Kidney (tissue), 14 donors: ENCODE measurements around the gene PRDM16. TPM values are rescaled to one million over a fixed set of nuclear protein-coding genes. Genes with fewer than 3 reads are reported as not detected.
A peak's percentile ranks its signal among the peaks of the same experiment; 100 is the strongest.

ENCODE experiments used
- DNase-seq, 5 donors: peaks; one replicate each; pipeline ENCODE4 v3.0.0-alpha.2; 2013 to 2020
- FAIRE-seq: peaks from 2 replicates; lab custom pipeline; 2012; peaks lifted over from hg19 to GRCh38; lab: Jason Lieb, UNC
- H3K27ac ChIP-seq, 2 donors: one replicate each; pipeline ENCODE4 v1.7.0; 2013; ENCODE audit warnings: low read depth in 2 of 2, low read length in 2 of 2, inconsistent platforms in 1 of 2
- H3K27me3 ChIP-seq: one replicate; pipeline ENCODE4 v1.7.1; 2013; ENCODE audit warnings: low read length, inconsistent platforms; ENCODE audit not compliant: control insufficient read depth, insufficient read depth
- H3K36me3 ChIP-seq, 3 donors: one replicate each; pipeline versions ENCODE4 v1.7.0 to v1.7.1; 2013; ENCODE audit warnings: low read length in 3 of 3, control low read depth in 1 of 3, inconsistent platforms in 1 of 3; ENCODE audit not compliant: insufficient read depth in 3 of 3, control insufficient read depth in 2 of 3
- H3K4me1 ChIP-seq, 3 donors: one replicate each; pipeline versions ENCODE4 v1.7.0 to v1.7.1; 2013; ENCODE audit warnings: low read length in 3 of 3, inconsistent platforms in 1 of 3, low read depth in 1 of 3; ENCODE audit not compliant: control insufficient read depth in 2 of 3, insufficient read depth in 2 of 3
- H3K4me3 ChIP-seq, 3 donors: one replicate each; pipeline versions ENCODE4 v1.7.0 to v1.8.1; 2013; ENCODE audit warnings: low read length in 3 of 3, control low read depth in 1 of 3, inconsistent platforms in 1 of 3
- H3K9ac ChIP-seq, 3 donors: one replicate each; pipeline versions ENCODE4 v1.7.0 to v1.7.1; 2013; ENCODE audit warnings: low read length in 3 of 3, control low read depth in 1 of 3, inconsistent platforms in 1 of 3
- H3K9me3 ChIP-seq, 3 donors: one replicate each; pipeline versions ENCODE4 v1.7.0 to v1.7.1; 2013; ENCODE audit warnings: low read length in 3 of 3, control low read depth in 1 of 3, inconsistent platforms in 1 of 3; ENCODE audit not compliant: control insufficient read depth in 2 of 3, insufficient read depth in 1 of 3
- intact Hi-C: fragments of 100-400 bp; cut with DNase I; formaldehyde crosslinking; loops from one replicate; pipeline ENCODE4 v1.11.1; 2022
- polyA plus RNA-seq: library from polyadenylated mRNA; stranded (reverse); fragments of 350-450 nt; fragmentation: Illumina TruSeq; extraction: RNeasy Lipid Tissue Mini Kit (QIAGEN cat#74804); gene quantifications from one replicate; pipeline ENCODE4 v1.2.3, GENCODE V29; 2014; ENCODE audit warnings: low read depth, low replicate concordance; ENCODE audit not compliant: insufficient read depth
- total RNA-seq: library from RNA; stranded (reverse); fragmentation: NEBNext Ultra II Directional; extraction: Animal tissue kit (Norgen Biotek cat#: 25700); gene quantifications from one replicate; pipeline ENCODE4 v1.2.1, GENCODE V29; 2021
- TF ChIP-seq, protein P1 (sequence below): IDR thresholded peaks from 3 replicates; pipeline ENCODE4 v1.5.1; 2012; ENCODE audit warnings: mild to moderate bottlenecking, moderate library complexity, borderline replicate concordance; ENCODE audit not compliant: insufficient read depth; ENCODE audit errors: extremely low read depth
- donor health status: control.
- donor health status: control.
- donor health status: control.
- donor health status: control.
- donor health status: control.
- donor health status: DM: yes; HTN: yes; CAD: no.
- donor health status: Normal renal cell carcinoma (clear cell type).

Gene PRDM16
- total and polyA plus RNA-seq, 2 donors from 2014 or later, result 3.0 to 21.9 TPM

DNA sequence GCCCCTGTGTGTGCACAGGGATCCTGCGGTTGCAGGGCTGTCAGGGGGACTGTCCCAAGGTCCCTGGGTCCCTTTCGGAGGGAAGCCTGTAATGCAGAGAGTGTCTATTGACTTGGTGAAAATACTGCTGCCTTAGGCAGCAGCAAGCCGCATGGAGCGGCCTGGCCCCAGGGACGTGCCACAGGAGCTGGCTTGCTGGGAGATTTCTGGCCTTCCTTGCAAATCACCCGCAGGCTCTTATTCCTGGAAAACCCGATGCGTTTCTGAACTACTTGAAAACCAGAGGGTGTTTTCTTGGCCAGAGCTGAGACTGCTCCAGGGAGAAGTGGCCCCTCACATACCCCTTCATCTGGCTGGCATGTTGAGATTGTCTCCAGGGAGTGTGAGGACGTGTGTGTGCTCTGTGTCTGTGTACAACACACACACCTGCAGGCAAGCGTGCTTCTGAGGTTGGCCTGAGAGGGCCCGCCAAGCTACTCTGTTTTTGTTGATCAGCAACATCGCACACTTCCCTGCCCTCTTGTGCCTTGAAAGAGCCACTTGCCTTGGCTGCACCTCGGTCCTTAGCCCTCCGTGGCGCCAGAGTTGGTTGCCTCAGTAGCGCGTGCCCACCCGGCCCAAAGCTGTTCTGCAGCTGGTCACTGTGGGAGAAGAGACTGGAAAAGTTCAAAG, 10.5 kb downstream of the PRDM16 start:
- no peak overlapping the region for H3K27ac ChIP-seq

DNA sequence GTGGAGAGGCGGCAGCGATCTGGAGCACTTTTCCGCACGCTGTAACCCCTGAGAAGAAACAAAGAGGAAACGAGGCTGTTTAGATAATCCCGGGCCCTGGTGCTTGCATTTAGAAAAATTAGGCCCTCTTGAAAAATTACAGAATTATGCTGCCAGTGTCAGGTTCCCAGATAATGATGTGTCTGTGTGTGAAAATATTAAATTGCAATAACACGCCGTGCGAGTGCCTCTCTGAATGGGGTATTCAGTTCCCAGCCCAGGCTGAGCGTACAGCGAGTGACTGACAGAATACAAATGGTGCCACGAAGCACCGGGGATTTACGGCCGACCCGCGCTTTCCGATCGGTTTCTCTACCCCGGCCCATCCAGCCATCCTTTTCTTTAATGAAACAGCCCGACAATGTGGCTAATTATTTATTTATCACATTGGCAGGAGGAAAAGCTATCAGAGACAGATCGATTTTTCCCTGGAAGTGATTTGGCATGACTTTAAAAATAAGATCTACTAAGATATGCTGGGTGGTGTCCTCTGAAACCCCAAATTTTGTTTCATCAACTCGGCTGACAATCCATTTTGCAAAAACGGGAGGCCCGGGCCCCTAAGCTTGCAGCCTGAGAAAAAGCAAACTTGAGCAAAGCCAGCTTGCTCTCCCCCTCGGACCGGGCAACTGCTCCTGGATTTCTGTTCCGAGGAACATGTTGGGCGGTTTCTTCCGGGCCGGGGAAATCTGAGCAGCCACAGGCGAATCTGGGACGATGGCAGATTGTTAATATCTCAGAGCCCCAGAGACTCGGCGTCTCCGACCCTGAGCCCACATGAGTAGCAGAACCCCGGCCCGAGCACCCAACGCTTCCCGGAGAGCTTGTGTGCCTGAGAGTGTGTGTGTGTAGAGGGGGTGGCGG, 11.3 kb downstream of the PRDM16 start:
- Histone ChIP-seq H3K4me3 (no peak overlapping the region), H3K36me3 (no peaks in the 10 kb centered on the region), H3K27me3 (peaks cover 10% of the 10 kb centered on the region), H3K4me1 (peaks cover 0 to 25% (median 4%) of the 10 kb centered on the region in 3 donors), H3K27ac (no peak overlapping the region), H3K9ac (no peak overlapping the region), H3K9me3 (no peaks in the 10 kb centered on the region)
- no peak for FAIRE-seq
- intact Hi-C loops, result no loop called here
- DNase-seq, result peak in 1 of 5 donors; percentile 19
- TF ChIP-seq, protein P1, sequence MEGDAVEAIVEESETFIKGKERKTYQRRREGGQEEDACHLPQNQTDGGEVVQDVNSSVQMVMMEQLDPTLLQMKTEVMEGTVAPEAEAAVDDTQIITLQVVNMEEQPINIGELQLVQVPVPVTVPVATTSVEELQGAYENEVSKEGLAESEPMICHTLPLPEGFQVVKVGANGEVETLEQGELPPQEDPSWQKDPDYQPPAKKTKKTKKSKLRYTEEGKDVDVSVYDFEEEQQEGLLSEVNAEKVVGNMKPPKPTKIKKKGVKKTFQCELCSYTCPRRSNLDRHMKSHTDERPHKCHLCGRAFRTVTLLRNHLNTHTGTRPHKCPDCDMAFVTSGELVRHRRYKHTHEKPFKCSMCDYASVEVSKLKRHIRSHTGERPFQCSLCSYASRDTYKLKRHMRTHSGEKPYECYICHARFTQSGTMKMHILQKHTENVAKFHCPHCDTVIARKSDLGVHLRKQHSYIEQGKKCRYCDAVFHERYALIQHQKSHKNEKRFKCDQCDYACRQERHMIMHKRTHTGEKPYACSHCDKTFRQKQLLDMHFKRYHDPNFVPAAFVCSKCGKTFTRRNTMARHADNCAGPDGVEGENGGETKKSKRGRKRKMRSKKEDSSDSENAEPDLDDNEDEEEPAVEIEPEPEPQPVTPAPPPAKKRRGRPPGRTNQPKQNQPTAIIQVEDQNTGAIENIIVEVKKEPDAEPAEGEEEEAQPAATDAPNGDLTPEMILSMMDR, result no peak

More for the DNA sequence above, 10.5 kb downstream of the PRDM16 start:
- no peaks in the 10 kb centered on the region for H3K36me3 ChIP-seq
- FAIRE-seq, result no peak
- H3K9ac ChIP-seq, result no peak overlapping the region
- TF ChIP-seq, protein P1, result no peak
- intact Hi-C loops, result no loop called here
- peaks cover 10% of the 10 kb centered on the region for H3K27me3 ChIP-seq
- DNase-seq, result no peak
- peaks cover 0 to 25% (median 4%) of the 10 kb centered on the region in 3 donors for H3K4me1 ChIP-seq
- no peaks in the 10 kb centered on the region for H3K9me3 ChIP-seq
- H3K4me3 ChIP-seq, result no peak overlapping the region

DNA sequence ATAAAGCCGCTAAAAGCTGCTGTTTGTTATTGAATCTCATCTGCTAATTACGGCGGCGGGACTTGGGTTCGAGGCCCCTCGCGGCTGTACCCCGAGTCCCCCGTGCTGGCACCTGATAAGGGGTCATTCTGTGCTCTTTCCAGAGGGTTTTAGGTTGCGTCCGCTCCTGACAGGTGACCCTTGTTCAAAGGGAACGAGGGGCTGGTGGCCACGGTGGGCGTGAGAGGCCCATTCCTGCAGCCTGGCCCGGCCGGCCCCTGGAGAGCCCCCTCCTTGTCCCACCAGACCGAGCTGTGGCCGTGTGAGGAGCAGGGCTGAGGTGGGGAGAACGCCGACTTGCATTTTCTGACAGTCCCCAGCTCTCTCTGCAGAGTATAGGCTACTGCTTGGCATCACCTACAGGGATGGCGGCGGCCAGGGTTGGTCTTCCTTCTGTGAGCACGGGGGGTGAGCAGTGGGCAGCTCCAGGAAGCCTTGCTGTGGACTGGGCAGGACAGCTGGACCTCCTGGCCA, 12.2 kb downstream of the PRDM16 start:
- intact Hi-C loops, result no loop called here
- H3K27ac ChIP-seq, result no peak overlapping the region
- H3K9me3 ChIP-seq, result no peaks in the 10 kb centered on the region
- TF ChIP-seq, protein P1, result no peak
- FAIRE-seq, result no peak
- H3K9ac ChIP-seq, result no peak overlapping the region
- H3K36me3 ChIP-seq, result no peaks in the 10 kb centered on the region
- no peak overlapping the region for H3K4me3 ChIP-seq
- H3K4me1 ChIP-seq, result peaks cover 0 to 22% (median 4%) of the 10 kb centered on the region in 3 donors
- peaks cover 8% of the 10 kb centered on the region for H3K27me3 ChIP-seq
- no peak for DNase-seq
